IPS DF 6.9 (cell line): ENCODE data around the gene GALM.
"Not testable (repeated sequence)": the region's sequence is repeated elsewhere in the genome, so short reads cannot be mapped to it uniquely, and the experiment has no call there.

Experiments
- DNase-seq: peaks from one replicate; pipeline ENCODE4 v3.0.0-alpha.2; 2013; ENCODE audit warnings: low read depth, low spot score
- H3K27ac ChIP-seq: one replicate; pipeline ENCODE4 v1.5.1; 2013; ENCODE audit warnings: low read length, control low read depth
- H3K27me3 ChIP-seq: 2 replicates; pipeline ENCODE4 v1.6.1; 2013; ENCODE audit warnings: mild to moderate bottlenecking, low read length; ENCODE audit not compliant: control insufficient read depth, insufficient read depth
- H3K36me3 ChIP-seq: 2 replicates; pipeline ENCODE4 v1.6.1; 2013; ENCODE audit warnings: low read length; ENCODE audit not compliant: control insufficient read depth, insufficient read depth
- H3K4me1 ChIP-seq: 2 replicates; pipeline ENCODE4 v1.6.1; 2013; ENCODE audit warnings: low read length; ENCODE audit not compliant: control insufficient read depth, insufficient read depth
- H3K4me3 ChIP-seq: 2 replicates; pipeline ENCODE4 v1.5.1; 2013; ENCODE audit warnings: mild to moderate bottlenecking, low read length
- H3K9me3 ChIP-seq: 2 replicates; pipeline ENCODE4 v1.6.1; 2013; ENCODE audit warnings: low read length, inconsistent platforms; ENCODE audit not compliant: control insufficient read depth, insufficient read depth
- WGBS: extraction: QIAGEN DNeasy Blood & Tissue Kit; methylation state at CpG from one replicate; pipeline ENCODE4 v1.1.7; 2013; ENCODE audit warnings: mixed read lengths, missing lambda C conversion rate; ENCODE audit not compliant: insufficient read length, insufficient coverage; 5-methylcytosine and 5-hydroxymethylcytosine counted together

The GALM gene

DNA sequence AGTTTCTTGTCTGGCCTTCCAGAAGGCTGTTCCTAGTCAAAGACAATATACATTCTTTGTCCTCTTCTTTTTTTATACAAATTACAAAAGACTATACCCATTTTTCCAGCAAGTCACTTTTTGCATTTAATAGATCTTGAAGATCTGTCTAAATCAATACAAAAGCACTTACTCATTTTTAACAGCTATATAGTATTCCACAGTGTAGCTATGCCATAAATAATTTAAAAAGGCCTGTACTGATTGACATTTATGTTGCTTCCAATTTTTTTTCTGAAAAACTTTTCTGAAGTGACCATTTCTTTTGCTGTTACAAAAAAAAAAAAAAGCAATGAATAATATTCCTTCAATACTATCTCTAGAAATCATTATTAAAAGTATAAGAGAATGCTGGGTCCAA is 32.9 kb upstream of the GALM start:
- no peaks in the 10 kb centered on the region for H3K36me3 ChIP-seq
- no peak for DNase-seq
- H3K4me3 ChIP-seq = no peak overlapping the region
- no peaks in the 10 kb centered on the region for H3K4me1 ChIP-seq
- no peaks in the 10 kb centered on the region for H3K27me3 ChIP-seq
- H3K9me3 ChIP-seq = peaks cover 1% of the 10 kb centered on the region; the same call in 1 of the 2 replicates
- no peak overlapping the region for H3K27ac ChIP-seq

- Histone ChIP-seq H3K27ac (no peak overlapping the region), H3K4me3 (no peak overlapping the region)
- no CpG with 5 or more reads among the region's 2 CpGs for WGBS
Observed at GRCh38 chr2:38633895-38634294, 32.0 kb upstream of the GALM start.

DNA sequence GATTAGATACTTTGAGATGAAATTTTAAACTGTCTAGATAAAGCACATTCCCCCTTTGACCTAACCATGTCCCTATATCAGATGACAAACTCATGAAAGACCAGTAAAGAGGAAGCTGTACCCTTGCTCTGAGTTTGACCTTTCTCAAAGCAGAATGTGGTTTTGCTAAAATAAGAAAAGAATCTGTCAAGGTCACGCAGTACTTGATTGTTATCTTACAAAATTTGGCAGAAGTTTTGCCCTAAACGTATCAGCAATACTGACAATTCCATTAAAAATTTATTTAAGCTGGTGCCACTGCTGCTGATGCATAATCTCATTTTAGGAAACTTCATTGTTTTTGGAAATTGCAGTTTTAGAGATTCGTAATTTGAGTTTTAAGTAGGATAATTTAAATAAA is 31.2 kb upstream of the GALM start:
- no peak overlapping the region for H3K4me3 ChIP-seq
- peaks cover under 1% of the 10 kb centered on the region; the same call in 1 of the 2 replicates for H3K9me3 ChIP-seq
- WGBS = 100% methylated on average over 1 of the region's 3 CpGs
- H3K4me1 ChIP-seq = no peaks in the 10 kb centered on the region
- no peak overlapping the region for H3K27ac ChIP-seq
- no peaks in the 10 kb centered on the region for H3K36me3 ChIP-seq
- H3K27me3 ChIP-seq = no peaks in the 10 kb centered on the region
- DNase-seq = no peak

More at GRCh38 chr2:38633895-38634294, 32.0 kb upstream of the GALM start:
- Histone ChIP-seq H3K36me3 (no peaks in the 10 kb centered on the region), H3K27me3 (no peaks in the 10 kb centered on the region), H3K9me3 (peaks cover 1% of the 10 kb centered on the region; the same call in 1 of the 2 replicates), H3K4me1 (no peaks in the 10 kb centered on the region)
- no peak for DNase-seq

- Histone ChIP-seq H3K27me3 (no peaks in the 10 kb centered on the region), H3K4me3 (no peak overlapping the region), H3K9me3 (no peaks in the 10 kb centered on the region), H3K27ac (no peak overlapping the region), H3K4me1 (no peaks in the 10 kb centered on the region), H3K36me3 (no peaks in the 10 kb centered on the region)
- WGBS = no CpG with 5 or more reads among the region's 4 CpGs
- no peak for DNase-seq
Observed at GRCh38 chr2:38635139-38635538, 30.8 kb upstream of the GALM start.

- Histone ChIP-seq H3K9me3 (no peaks in the 10 kb centered on the region), H3K27me3 (no peaks in the 10 kb centered on the region), H3K4me3 (no peak overlapping the region), H3K36me3 (no peaks in the 10 kb centered on the region), H3K27ac (no peak overlapping the region), H3K4me1 (no peaks in the 10 kb centered on the region)
- WGBS = no CpG with 5 or more reads among the region's 4 CpGs
- DNase-seq = no peak
Observed at GRCh38 chr2:38636069-38636468, 29.8 kb upstream of the GALM start.

GRCh38 chr2:38642373-38643017 is 23.4 kb upstream of the GALM start:
- no CpG with 5 or more reads among the region's 14 CpGs for WGBS
- H3K4me3 ChIP-seq, H3K36me3 ChIP-seq, H3K9me3 ChIP-seq, H3K4me1 ChIP-seq, DNase-seq, H3K27ac ChIP-seq, H3K27me3 ChIP-seq: not testable (repeated sequence)

GRCh38 chr2:38643021-38643671 is 22.8 kb upstream of the GALM start:
- Histone ChIP-seq H3K27me3 (no peaks in the 10 kb centered on the region), H3K4me3 (no peak overlapping the region), H3K4me1 (no peaks in the 10 kb centered on the region), H3K27ac (no peak overlapping the region), H3K9me3 (peaks cover 5% of the 10 kb centered on the region), H3K36me3 (peaks cover 5% of the 10 kb centered on the region; the same call in 1 of the 2 replicates)
- DNase-seq = no peak
- WGBS = no CpG with 5 or more reads among the region's 45 CpGs

GRCh38 chr2:38643683-38644511 is 22.0 kb upstream of the GALM start:
- H3K36me3 ChIP-seq, H3K4me1 ChIP-seq, H3K9me3 ChIP-seq, H3K27me3 ChIP-seq, H3K27ac ChIP-seq, DNase-seq, H3K4me3 ChIP-seq: not testable (repeated sequence)
- WGBS = no CpG with 5 or more reads among the region's 16 CpGs

GRCh38 chr2:38648107-38648761 is 17.7 kb upstream of the GALM start:
- Histone ChIP-seq H3K27me3 (no peaks in the 10 kb centered on the region), H3K36me3 (peaks cover 2% of the 10 kb centered on the region; the same call in 1 of the 2 replicates), H3K4me3 (no peak overlapping the region), H3K4me1 (no peaks in the 10 kb centered on the region), H3K27ac (no peak overlapping the region), H3K9me3 (peaks cover 5% of the 10 kb centered on the region)
- DNase-seq = no peak
- no CpG with 5 or more reads among the region's 7 CpGs for WGBS

DNA sequence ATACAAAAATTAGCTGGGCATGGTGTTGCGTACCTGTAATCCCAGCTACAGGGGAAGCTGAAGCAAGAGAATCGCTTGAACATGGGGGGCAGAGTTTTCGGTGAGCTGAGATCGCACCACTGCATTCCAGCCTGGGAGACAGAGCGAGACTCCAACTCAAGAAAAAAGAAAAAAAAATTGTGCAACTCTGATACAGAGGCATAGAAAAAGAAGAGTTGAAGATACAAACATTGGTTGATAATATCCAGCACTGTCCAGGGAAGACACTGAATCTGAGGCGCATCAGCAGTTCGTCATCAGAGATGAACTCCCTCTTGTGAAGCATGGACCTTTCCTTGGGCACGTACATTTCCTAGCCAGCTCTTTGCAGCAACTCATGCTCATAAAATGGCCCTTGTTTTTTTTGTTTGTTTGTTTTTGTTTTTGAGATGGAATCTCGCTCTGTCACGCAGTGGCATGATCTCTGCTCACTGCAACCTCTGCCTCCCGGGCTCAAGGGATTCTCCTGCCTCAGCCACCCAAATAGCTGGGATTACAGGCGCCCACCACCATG is 16.7 kb upstream of the GALM start:
- Histone ChIP-seq H3K4me3 (no peak overlapping the region), H3K27me3 (no peaks in the 10 kb centered on the region), H3K27ac (no peak overlapping the region), H3K36me3 (no peaks in the 10 kb centered on the region), H3K4me1 (no peaks in the 10 kb centered on the region), H3K9me3 (no peaks in the 10 kb centered on the region)
- no CpG with 5 or more reads among the region's 12 CpGs for WGBS
- no peak for DNase-seq
